SU-DHL-6 (cell line): ENCODE results near the gene MYO18A.

ENCODE experiments used
- H2AFZ ChIP-seq: fragments of 200-600 bp; sonication (generic); 2 replicates; pipeline ENCODE4 v1.6.1; 2014; ENCODE audit warnings: low read depth, mild to moderate bottlenecking, moderate library complexity, mixed read lengths, antibody characterized with exemption, low read length; ENCODE audit not compliant: severe bottlenecking
- H3F3A ChIP-seq: fragments of 200-600 bp; shearing (Covaris generic); 2 replicates; pipeline ENCODE4 v1.6.0; 2016; ENCODE audit warnings: antibody characterized with exemption, mild to moderate bottlenecking; ENCODE audit not compliant: insufficient read depth
- H3K27ac ChIP-seq: fragments of 200-600 bp; sonication (generic); 2 replicates; pipeline ENCODE4 v1.5.1; 2016; ENCODE audit warnings: low read depth, mild to moderate bottlenecking, low read length, moderate library complexity, mixed read lengths
- H3K27me3 ChIP-seq: fragments of 200-600 bp; sonication (generic), shearing (Covaris generic); 2 replicates; pipeline ENCODE4 v1.6.0; 2014; ENCODE audit warnings: mild to moderate bottlenecking, low read length
- H3K36me3 ChIP-seq: fragments of 200-600 bp; sonication (generic); 2 replicates; pipeline ENCODE4 v1.6.1; 2014; ENCODE audit warnings: mild to moderate bottlenecking, low read length, mixed read lengths
- H3K4me2 ChIP-seq: fragments of 300-600, 200-600 bp; shearing (Covaris generic), sonication (generic); 2 replicates; pipeline ENCODE4 v1.6.0; 2014; ENCODE audit warnings: low read length, low read depth, mild to moderate bottlenecking; ENCODE audit not compliant: poor library complexity, severe bottlenecking
- H3K4me3 ChIP-seq: fragments of 200-600 bp; sonication (generic); 2 replicates; pipeline ENCODE4 v1.5.1; 2014; ENCODE audit warnings: antibody characterized with exemption, low read length, mild to moderate bottlenecking, mixed read lengths; ENCODE audit not compliant: insufficient read depth, poor library complexity, severe bottlenecking
- H3K79me2 ChIP-seq: fragments of 200-600 bp; sonication (generic); 2 replicates; pipeline ENCODE4 v1.6.1; 2014; ENCODE audit warnings: mild to moderate bottlenecking, low read length, moderate library complexity; ENCODE audit not compliant: insufficient read depth
- H3K9ac ChIP-seq: fragments of 200-600 bp; sonication (generic); 2 replicates; pipeline ENCODE4 v1.7.0; 2014; ENCODE audit warnings: mild to moderate bottlenecking, low read length
- H3K9me2 ChIP-seq: fragments of 200-600 bp; sonication (generic); replicated peaks from 2 replicates; pipeline ENCODE4 v1.6.1; 2014; ENCODE audit warnings: low read length; ENCODE audit not compliant: insufficient read depth
- H3K9me3 ChIP-seq: fragments of 200-600 bp; sonication (generic); 2 replicates; pipeline ENCODE4 v1.6.1; 2014; ENCODE audit warnings: low read length, mixed read lengths; ENCODE audit not compliant: insufficient read depth
- H4K20me1 ChIP-seq: fragments of 200-600 bp; sonication (generic); 2 replicates; pipeline ENCODE4 v1.6.1; 2014; ENCODE audit warnings: low read depth, mild to moderate bottlenecking, antibody characterized with exemption, low read length, moderate library complexity, mixed read lengths
- EZH2phosphoT487 ChIP-seq: fragments of 200-600 bp; sonication (generic), shearing (Covaris generic); conservative IDR thresholded peaks from 2 replicates; pipeline ENCODE4 v1.6.1; 2018; ENCODE audit warnings: mild to moderate bottlenecking, antibody characterized with exemption, low read length, moderate library complexity, mixed read lengths
- TF ChIP-seq, protein P1 (sequence below): fragments of 200-600 bp; sonication (generic); IDR thresholded peaks from one replicate; pipeline ENCODE4 v1.5.1; 2017; ENCODE audit warnings: antibody characterized with exemption, mild to moderate bottlenecking, low read length, moderate library complexity; ENCODE audit not compliant: insufficient read depth, poor library complexity, severe bottlenecking

Gene MYO18A

GRCh38 chr17:29066047-29066446 is 114.2 kb downstream of the MYO18A start:
- Histone ChIP-seq H4K20me1 (no peaks in the 10 kb centered on the region), H3F3A (no peaks in the 10 kb centered on the region), H3K9me3 (no peaks in the 10 kb centered on the region), H3K4me2 (no peak overlapping the region), H2AFZ (no peak overlapping the region), H3K27me3 (no peaks in the 10 kb centered on the region), H3K9me2 (no peaks in the 10 kb centered on the region), H3K9ac (no peak overlapping the region), H3K36me3 (no peaks in the 10 kb centered on the region), H3K27ac (no peak overlapping the region), H3K4me3 (no peak overlapping the region), H3K79me2 (no peaks in the 10 kb centered on the region)
- TF ChIP-seq, protein P1, sequence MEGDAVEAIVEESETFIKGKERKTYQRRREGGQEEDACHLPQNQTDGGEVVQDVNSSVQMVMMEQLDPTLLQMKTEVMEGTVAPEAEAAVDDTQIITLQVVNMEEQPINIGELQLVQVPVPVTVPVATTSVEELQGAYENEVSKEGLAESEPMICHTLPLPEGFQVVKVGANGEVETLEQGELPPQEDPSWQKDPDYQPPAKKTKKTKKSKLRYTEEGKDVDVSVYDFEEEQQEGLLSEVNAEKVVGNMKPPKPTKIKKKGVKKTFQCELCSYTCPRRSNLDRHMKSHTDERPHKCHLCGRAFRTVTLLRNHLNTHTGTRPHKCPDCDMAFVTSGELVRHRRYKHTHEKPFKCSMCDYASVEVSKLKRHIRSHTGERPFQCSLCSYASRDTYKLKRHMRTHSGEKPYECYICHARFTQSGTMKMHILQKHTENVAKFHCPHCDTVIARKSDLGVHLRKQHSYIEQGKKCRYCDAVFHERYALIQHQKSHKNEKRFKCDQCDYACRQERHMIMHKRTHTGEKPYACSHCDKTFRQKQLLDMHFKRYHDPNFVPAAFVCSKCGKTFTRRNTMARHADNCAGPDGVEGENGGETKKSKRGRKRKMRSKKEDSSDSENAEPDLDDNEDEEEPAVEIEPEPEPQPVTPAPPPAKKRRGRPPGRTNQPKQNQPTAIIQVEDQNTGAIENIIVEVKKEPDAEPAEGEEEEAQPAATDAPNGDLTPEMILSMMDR = no peak
- TF ChIP-seq EZH2phosphoT487 = no peak

- H3K9me3 ChIP-seq = no peaks in the 10 kb centered on the region
- H3K9me2 ChIP-seq = no peaks in the 10 kb centered on the region
- no peak overlapping the region for H3K9ac ChIP-seq
- H3K27me3 ChIP-seq = no peaks in the 10 kb centered on the region
- H3K27ac ChIP-seq = no peak overlapping the region
- H4K20me1 ChIP-seq = no peaks in the 10 kb centered on the region
- H3K79me2 ChIP-seq = no peaks in the 10 kb centered on the region
- H2AFZ ChIP-seq = no peak overlapping the region
- no peak overlapping the region for H3K4me3 ChIP-seq
- no peak overlapping the region for H3K4me2 ChIP-seq
- TF ChIP-seq, protein P1 = no peak
- TF ChIP-seq EZH2phosphoT487 = no peak
- H3F3A ChIP-seq = no peaks in the 10 kb centered on the region
- H3K36me3 ChIP-seq = no peaks in the 10 kb centered on the region
Measured at GRCh38 chr17:29063992-29064391, 116.2 kb downstream of the MYO18A start.

DNA sequence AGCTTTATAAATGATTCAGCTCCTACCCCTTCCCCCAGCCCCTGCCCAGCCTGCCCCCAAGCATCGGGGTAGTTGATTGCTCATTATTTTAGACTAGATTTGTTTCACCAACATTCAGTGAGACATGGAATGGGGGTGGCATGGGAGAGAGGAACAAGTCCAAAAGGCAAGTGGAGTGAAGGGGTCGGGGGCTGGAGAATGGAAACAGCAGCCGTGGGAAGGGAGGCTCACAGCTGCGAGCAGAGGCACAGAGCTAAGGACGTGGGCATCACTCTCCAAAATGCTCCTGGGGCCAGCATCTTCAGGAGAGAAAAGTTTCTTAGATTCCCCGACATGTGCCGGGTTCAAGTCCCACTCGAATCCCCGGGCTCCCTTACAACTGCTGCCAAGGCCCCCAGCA is 118.0 kb downstream of the MYO18A start:
- H3K9ac ChIP-seq = no peak overlapping the region
- H4K20me1 ChIP-seq = no peaks in the 10 kb centered on the region
- no peak for TF ChIP-seq EZH2phosphoT487
- TF ChIP-seq, protein P1 = no peak
- H3K9me3 ChIP-seq = no peaks in the 10 kb centered on the region
- H3K79me2 ChIP-seq = no peaks in the 10 kb centered on the region
- no peak overlapping the region for H2AFZ ChIP-seq
- no peak overlapping the region for H3K4me3 ChIP-seq
- no peak overlapping the region for H3K27ac ChIP-seq
- H3K27me3 ChIP-seq = no peaks in the 10 kb centered on the region
- H3K4me2 ChIP-seq = no peak overlapping the region
- no peaks in the 10 kb centered on the region for H3F3A ChIP-seq
- no peaks in the 10 kb centered on the region for H3K36me3 ChIP-seq
- H3K9me2 ChIP-seq = no peaks in the 10 kb centered on the region

DNA sequence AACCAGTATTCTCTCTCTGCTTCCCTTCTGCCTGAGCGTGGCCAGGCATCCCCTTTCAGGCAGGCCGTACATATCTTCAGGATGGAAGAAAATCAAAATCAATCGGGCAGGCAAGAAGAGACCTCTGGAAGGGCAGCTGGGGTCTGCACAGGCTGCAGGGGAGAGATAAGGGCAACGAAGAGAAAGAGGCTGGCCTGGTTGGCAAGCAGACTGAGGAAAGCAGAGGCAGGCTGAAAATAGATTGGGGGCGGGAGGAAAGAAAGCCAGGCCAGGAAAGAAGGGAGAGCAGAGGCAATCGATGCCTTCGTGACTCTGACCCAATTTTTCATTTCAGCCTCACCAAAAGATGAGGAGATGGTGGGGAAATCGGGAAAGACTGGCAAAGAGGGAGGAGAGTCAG is 119.2 kb downstream of the MYO18A start:
- Histone ChIP-seq H3K9me3 (no peaks in the 10 kb centered on the region), H3K4me2 (no peak overlapping the region), H3K27me3 (no peaks in the 10 kb centered on the region), H4K20me1 (no peaks in the 10 kb centered on the region), H3K36me3 (no peaks in the 10 kb centered on the region), H2AFZ (no peak overlapping the region), H3K9ac (no peak overlapping the region), H3K4me3 (no peak overlapping the region), H3K9me2 (no peaks in the 10 kb centered on the region), H3K27ac (no peak overlapping the region), H3K79me2 (no peaks in the 10 kb centered on the region), H3F3A (no peaks in the 10 kb centered on the region)
- TF ChIP-seq, protein P1 = no peak
